WTC11 (cell line): ENCODE measurements around the gene NKG7. TPM values are rescaled to one million over a fixed set of nuclear protein-coding genes. Genes with fewer than 3 reads are reported as not detected.
"Not testable (repeated sequence)": the region's sequence is repeated elsewhere in the genome, so short reads cannot be mapped to it uniquely, and the experiment has no call there.

Experiments used
- ATAC-seq: fragments of 200-7000 bp; cut with Tn5 transposase; 2 replicates; pipeline ENCODE4 v1.10.0; 2021; ENCODE audit warnings: mild to moderate bottlenecking, moderate library complexity
- CTCF ChIA-PET: fragments of 300-600 bp; sonication (Branson Sonifier 250); formaldehyde crosslinking; loops from one replicate; lab custom pipeline; 2021; ENCODE audit warnings: antibody characterized with exemption; lab: Charles Lee
- POLR2A ChIA-PET: fragments of 350-600 bp; sonication (Branson Sonifier 250); formaldehyde crosslinking; loops from one replicate; lab custom pipeline; 2021; ENCODE audit warnings: antibody characterized with exemption; lab: Charles Lee
- DNase-seq: peaks from one replicate; pipeline ENCODE4 v3.0.0; 2021; ENCODE audit warnings: low spot score
- H3K27ac Mint-ChIP-seq: 2 replicates; pipeline ENCODE4 v1.8.0; 2021; ENCODE audit warnings: mixed read lengths
- H3K27me3 Mint-ChIP-seq: 2 replicates; pipeline ENCODE4 v1.8.0; 2021; ENCODE audit warnings: low read depth, mild to moderate bottlenecking, moderate library complexity, mixed read lengths
- H3K36me3 Mint-ChIP-seq: 2 replicates; pipeline ENCODE4 v1.8.0; 2021; ENCODE audit warnings: mixed read lengths
- H3K4me1 Mint-ChIP-seq: 2 replicates; pipeline ENCODE4 v1.8.0; 2022; ENCODE audit warnings: mixed read lengths
- H3K4me3 Mint-ChIP-seq: 2 replicates; pipeline ENCODE4 v1.8.0; 2021; ENCODE audit warnings: mild to moderate bottlenecking, moderate library complexity, mixed read lengths
- H3K9me3 Mint-ChIP-seq: 2 replicates; pipeline ENCODE4 v1.8.0; 2021; ENCODE audit warnings: mixed read lengths
- CREM ChIP-seq: sonication (generic); formaldehyde crosslinking; IDR thresholded peaks from 2 replicates; pipeline ENCODE4 v1.8.1; 2022; ENCODE audit warnings: mild to moderate bottlenecking, missing genetic modification reagents, moderate library complexity
- ETV6 ChIP-seq: sonication (generic); formaldehyde crosslinking; IDR thresholded peaks from 2 replicates; pipeline ENCODE4 v1.8.1; 2022; ENCODE audit warnings: mild to moderate bottlenecking, missing genetic modification reagents
- FOXK1 ChIP-seq: sonication (generic); formaldehyde crosslinking; IDR thresholded peaks from 2 replicates; pipeline ENCODE4 v1.8.0; 2022; ENCODE audit warnings: mild to moderate bottlenecking, moderate library complexity, missing genetic modification reagents
- HMGA2 ChIP-seq: fragments of 250-450 bp; sonication (Bioruptor Pico); IDR thresholded peaks from 2 replicates; pipeline ENCODE4 v1.4.0; 2021; ENCODE audit warnings: mild to moderate bottlenecking, moderate library complexity
- JAZF1 ChIP-seq: fragments of 250-450 bp; sonication (Bioruptor Pico); IDR thresholded peaks from 2 replicates; pipeline ENCODE4 v1.9.0; 2021; ENCODE audit warnings: moderate library complexity, mild to moderate bottlenecking, inconsistent platforms
- NFATC4 ChIP-seq: fragments of 250-450 bp; sonication (Bioruptor Pico); IDR thresholded peaks from 2 replicates; pipeline ENCODE4 v1.9.0; 2021; ENCODE audit warnings: mild to moderate bottlenecking
- NFE2L1 ChIP-seq: sonication (generic); formaldehyde crosslinking; IDR thresholded peaks from 2 replicates; pipeline ENCODE4 v1.8.1; 2023; ENCODE audit warnings: missing genetic modification reagents
- NR1H2 ChIP-seq: sonication (generic); formaldehyde crosslinking; IDR thresholded peaks from 2 replicates; pipeline ENCODE4 v1.9.0; 2021; ENCODE audit warnings: mild to moderate bottlenecking, moderate library complexity, missing genetic modification reagents
- RORB ChIP-seq: fragments of 250-450 bp; sonication (Bioruptor Pico); IDR thresholded peaks from 2 replicates; pipeline ENCODE4 v1.9.0; 2021; ENCODE audit warnings: mild to moderate bottlenecking
- SMAD4 ChIP-seq: sonication (generic); formaldehyde crosslinking; IDR thresholded peaks from 2 replicates; pipeline ENCODE4 v1.8.0; 2022; ENCODE audit warnings: mild to moderate bottlenecking, missing genetic modification reagents
- TEAD1 ChIP-seq: sonication (generic); formaldehyde crosslinking; IDR thresholded peaks from 2 replicates; pipeline ENCODE4 v1.8.0; 2022; ENCODE audit warnings: mild to moderate bottlenecking, missing genetic modification reagents
- ZBTB21 ChIP-seq: sonication (generic); formaldehyde crosslinking; IDR thresholded peaks from 2 replicates; pipeline ENCODE4 v1.8.1; 2023; ENCODE audit warnings: mild to moderate bottlenecking, missing genetic modification reagents, borderline replicate concordance
- ZNF263 ChIP-seq: sonication (generic); formaldehyde crosslinking; IDR thresholded peaks from 2 replicates; pipeline ENCODE4 v1.8.1; 2022; ENCODE audit warnings: low read depth, mild to moderate bottlenecking, moderate library complexity, missing genetic modification reagents
- ZNF423 ChIP-seq: fragments of 250-450 bp; sonication (Bioruptor Pico); IDR thresholded peaks from 2 replicates; pipeline ENCODE4 v2.1.2; 2022; ENCODE audit warnings: mild to moderate bottlenecking, moderate library complexity
- total RNA-seq: library from RNA; stranded (reverse); gene quantifications from 3 replicates; pipeline ENCODE4 v1.2.3, GENCODE V29; 2021
- TF ChIP-seq, protein P1 (sequence below): sonication (generic); formaldehyde crosslinking; IDR thresholded peaks from 2 replicates; pipeline ENCODE4 v1.8.1; 2022; ENCODE audit warnings: mild to moderate bottlenecking, missing genetic modification reagents, moderate library complexity, borderline replicate concordance
- TF ChIP-seq, protein P2 (sequence below): fragments of 200-600 bp; IDR thresholded peaks from 2 replicates; pipeline ENCODE4 v1.8.0; 2022; ENCODE audit warnings: antibody characterized with exemption
- TF ChIP-seq, protein P3 (sequence below): fragments of 250-450 bp; sonication (Bioruptor Pico); IDR thresholded peaks from 2 replicates; pipeline ENCODE4 v1.9.0; 2021; ENCODE audit warnings: moderate library complexity, mild to moderate bottlenecking, inconsistent platforms, borderline replicate concordance

Gene NKG7
- total RNA-seq, 1 experiment from 2014 or later = 0.63 TPM

DNA sequence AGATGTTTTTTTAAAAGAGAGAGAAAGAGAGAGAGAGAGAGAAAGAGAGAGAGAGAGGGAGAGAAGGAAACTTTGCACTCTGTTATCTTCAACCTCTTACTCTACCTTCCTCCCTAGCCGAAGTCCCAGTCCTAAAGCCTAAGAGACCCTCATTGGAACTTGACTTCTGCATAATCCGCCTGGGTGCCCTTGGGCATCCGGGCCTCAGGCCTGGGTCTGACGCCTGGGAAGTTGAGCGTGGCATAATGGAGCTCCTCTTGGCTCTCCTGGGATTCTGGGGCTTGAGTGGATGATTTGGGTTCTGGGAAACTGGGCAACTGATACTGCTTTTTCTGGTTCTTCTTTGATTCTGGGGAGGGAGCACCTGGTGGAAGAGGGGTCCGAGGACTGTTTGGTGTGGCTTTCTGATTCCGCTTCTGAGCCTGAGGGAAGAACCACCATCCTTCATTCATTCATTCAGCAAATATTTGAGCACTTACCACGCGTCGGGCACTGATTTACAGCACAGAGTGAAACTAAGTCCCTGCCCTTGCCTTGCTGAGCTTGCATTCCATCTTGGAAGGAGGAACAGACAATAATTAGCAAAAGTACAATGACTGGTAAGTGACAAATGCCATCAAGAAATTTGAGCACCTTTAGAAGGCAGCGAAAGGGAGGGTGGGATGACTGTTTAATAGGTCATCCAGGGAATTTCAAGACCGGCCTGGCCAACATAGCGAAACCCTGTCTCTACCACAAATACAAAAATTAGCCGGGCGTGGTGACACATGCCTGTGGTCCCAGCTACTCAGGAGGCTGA lies 38.7 kb upstream of the NKG7 start:
- POLR2A ChIA-PET = no interaction called here
- TF ChIP-seq NR1H2 (CRISPR knock-in tag) = no peak
- no peak for TF ChIP-seq FOXK1 (CRISPR knock-in tag)
- TF ChIP-seq ETV6 (CRISPR knock-in tag) = no peak
- TF ChIP-seq ZBTB21 (CRISPR knock-in tag) = no peak
- TF ChIP-seq, protein P1, sequence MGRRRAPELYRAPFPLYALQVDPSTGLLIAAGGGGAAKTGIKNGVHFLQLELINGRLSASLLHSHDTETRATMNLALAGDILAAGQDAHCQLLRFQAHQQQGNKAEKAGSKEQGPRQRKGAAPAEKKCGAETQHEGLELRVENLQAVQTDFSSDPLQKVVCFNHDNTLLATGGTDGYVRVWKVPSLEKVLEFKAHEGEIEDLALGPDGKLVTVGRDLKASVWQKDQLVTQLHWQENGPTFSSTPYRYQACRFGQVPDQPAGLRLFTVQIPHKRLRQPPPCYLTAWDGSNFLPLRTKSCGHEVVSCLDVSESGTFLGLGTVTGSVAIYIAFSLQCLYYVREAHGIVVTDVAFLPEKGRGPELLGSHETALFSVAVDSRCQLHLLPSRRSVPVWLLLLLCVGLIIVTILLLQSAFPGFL (CRISPR knock-in tag) = no peak
- Mint-ChIP-seq H3K36me3 (peaks cover 12% of the 10 kb centered on the region), H3K9me3 (peaks cover 7% of the 10 kb centered on the region), H3K4me1 (peaks cover 32% of the 10 kb centered on the region), H3K4me3 (no peak overlapping the region), H3K27me3 (no peaks in the 10 kb centered on the region), H3K27ac (peak overlapping the region; percentile 34; the same call in 1 of the 2 replicates)
- CTCF ChIA-PET = interaction anchor here (3.4 kb wide), 1 partner anchor 10 kb away, joined by 10 read pairs; no protein-coding TSS in a partner anchor
- ATAC-seq (no peak), DNase-seq (no peak)

DNA sequence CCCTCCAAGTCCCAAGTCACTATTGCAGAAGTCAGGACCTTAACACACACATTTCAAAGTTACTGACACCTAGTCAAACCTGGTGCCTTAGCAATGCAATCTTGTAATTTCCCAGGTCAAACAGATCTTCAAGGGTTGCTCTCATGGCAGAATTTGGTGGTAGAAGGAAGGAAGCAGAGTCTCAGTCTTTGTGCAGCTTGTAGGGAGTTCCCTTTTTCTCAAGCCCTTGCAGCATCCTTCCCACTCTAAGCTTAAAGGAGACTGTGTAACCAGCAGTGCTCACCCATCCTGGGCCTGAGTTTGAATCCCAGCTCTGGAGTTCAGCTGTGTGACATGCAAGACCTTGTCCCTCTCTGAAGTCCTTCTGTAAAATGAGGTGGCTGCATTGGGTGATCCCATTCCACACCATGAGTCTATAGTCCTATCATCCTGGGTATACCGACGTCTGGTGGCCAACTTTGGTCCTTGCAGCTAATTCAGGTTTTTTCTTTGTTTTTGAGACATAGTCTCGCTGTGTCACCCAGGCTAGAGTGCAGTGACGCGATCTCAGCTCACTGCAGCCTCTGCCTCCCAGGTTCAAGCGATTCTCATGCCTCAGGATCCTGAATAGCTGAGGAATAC lies 35.2 kb upstream of the NKG7 start:
- Mint-ChIP-seq H3K36me3 (peaks cover 39% of the 10 kb centered on the region), H3K4me1 (peaks cover 32% of the 10 kb centered on the region), H3K9me3 (peaks cover 29% of the 10 kb centered on the region), H3K4me3 (no peak overlapping the region), H3K27me3 (peaks cover 8% of the 10 kb centered on the region), H3K27ac (peak overlapping the region; percentile 85)
- ChIA-PET POLR2A (interaction anchor here (1.3 kb wide), 1 partner anchor 68 kb away, joined by 3 read pairs; no protein-coding TSS in a partner anchor), CTCF (interaction anchor here (0.7 to 3.4 kb wide), 19 partner anchors 8 to 250 kb away, joined by 3 to 51 read pairs (median 4); partner anchors contain the start of genes C19orf84, SIGLEC10 and VSIG10L)
- DNase-seq (peak; percentile 47), ATAC-seq (peak; percentile 87)
- TF ChIP-seq, protein P2, sequence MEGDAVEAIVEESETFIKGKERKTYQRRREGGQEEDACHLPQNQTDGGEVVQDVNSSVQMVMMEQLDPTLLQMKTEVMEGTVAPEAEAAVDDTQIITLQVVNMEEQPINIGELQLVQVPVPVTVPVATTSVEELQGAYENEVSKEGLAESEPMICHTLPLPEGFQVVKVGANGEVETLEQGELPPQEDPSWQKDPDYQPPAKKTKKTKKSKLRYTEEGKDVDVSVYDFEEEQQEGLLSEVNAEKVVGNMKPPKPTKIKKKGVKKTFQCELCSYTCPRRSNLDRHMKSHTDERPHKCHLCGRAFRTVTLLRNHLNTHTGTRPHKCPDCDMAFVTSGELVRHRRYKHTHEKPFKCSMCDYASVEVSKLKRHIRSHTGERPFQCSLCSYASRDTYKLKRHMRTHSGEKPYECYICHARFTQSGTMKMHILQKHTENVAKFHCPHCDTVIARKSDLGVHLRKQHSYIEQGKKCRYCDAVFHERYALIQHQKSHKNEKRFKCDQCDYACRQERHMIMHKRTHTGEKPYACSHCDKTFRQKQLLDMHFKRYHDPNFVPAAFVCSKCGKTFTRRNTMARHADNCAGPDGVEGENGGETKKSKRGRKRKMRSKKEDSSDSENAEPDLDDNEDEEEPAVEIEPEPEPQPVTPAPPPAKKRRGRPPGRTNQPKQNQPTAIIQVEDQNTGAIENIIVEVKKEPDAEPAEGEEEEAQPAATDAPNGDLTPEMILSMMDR = 0 out of 2 replicates have a peak, but pooled peaks have one; percentile 27
- TF ChIP-seq CREM = no peak

DNA sequence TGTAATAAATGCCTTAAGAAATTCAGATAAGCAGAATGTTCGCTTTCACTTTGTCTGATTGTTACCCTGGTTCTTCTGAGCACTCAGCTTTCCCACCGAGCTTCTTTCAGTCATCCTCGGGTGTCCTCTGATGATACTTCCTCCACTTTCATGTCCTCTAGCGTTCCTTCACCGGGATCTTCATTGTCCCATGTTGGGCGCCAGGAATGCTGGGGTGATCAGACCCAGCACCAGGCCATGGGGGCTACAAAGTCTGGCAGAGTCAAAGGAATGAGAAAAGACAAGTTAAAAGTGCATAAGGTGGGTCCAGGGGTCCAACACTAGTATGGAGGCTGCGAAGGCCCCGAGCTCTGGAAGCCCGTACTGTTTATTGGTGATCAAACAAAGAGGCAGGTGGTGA lies 29.7 kb upstream of the NKG7 start:
- ATAC-seq (no peak), DNase-seq (no peak)
- peaks cover 51% of the 10 kb centered on the region for H3K36me3 Mint-ChIP-seq
- peaks cover 40% of the 10 kb centered on the region for H3K9me3 Mint-ChIP-seq
- POLR2A ChIA-PET = no interaction called here
- no peak overlapping the region for H3K4me3 Mint-ChIP-seq
- peaks cover 9% of the 10 kb centered on the region for H3K4me1 Mint-ChIP-seq
- H3K27me3 Mint-ChIP-seq = peaks cover 15% of the 10 kb centered on the region
- CTCF ChIA-PET = no interaction called here
- TF ChIP-seq ZNF263 (CRISPR knock-in tag) = no peak
- no peak for TF ChIP-seq NR1H2 (CRISPR knock-in tag)
- TF ChIP-seq HMGA2 (CRISPR knock-in tag) = no peak
- TF ChIP-seq RORB (CRISPR knock-in tag) = no peak
- no peak for TF ChIP-seq ZNF423 (CRISPR knock-in tag)
- no peak for TF ChIP-seq TEAD1 (CRISPR knock-in tag)
- no peak for TF ChIP-seq NFE2L1 (CRISPR knock-in tag)
- TF ChIP-seq NFATC4 (CRISPR knock-in tag) = no peak
- TF ChIP-seq, protein P3, sequence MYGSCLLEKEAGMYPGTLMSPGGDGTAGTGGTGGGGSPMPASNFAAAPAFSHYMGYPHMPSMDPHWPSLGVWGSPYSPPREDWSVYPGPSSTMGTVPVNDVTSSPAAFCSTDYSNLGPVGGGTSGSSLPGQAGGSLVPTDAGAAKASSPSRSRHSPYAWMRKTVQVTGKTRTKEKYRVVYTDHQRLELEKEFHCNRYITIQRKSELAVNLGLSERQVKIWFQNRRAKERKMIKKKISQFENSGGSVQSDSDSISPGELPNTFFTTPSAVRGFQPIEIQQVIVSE (CRISPR knock-in tag) = no peak
- TF ChIP-seq SMAD4 = no peak
- no peak for TF ChIP-seq JAZF1
- H3K27ac Mint-ChIP-seq = no peak overlapping the region

DNA sequence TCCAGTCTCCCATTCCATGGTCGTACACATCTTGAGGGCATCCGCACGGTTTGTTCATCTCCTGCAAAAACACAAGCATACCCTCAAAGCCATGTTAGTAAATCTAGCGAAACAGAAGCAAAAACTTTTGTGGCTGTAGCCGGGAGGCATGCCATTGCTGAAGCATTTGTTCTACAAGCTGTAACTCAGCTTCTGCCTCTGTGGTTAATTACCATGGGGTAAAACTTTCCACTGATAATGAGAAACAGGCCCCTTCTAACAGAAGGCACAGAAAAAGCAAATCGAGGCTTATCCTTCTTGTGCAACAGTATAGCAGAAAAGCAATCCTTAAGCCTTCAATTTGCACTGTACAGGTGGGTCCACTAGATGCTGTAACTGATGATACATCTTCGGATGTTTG lies 27.5 kb upstream of the NKG7 start:
- DNase-seq, H3K27ac Mint-ChIP-seq, H3K4me3 Mint-ChIP-seq, POLR2A ChIA-PET, ATAC-seq: not testable (repeated sequence)
- Mint-ChIP-seq H3K4me1 (peaks cover 22% of the 10 kb centered on the region), H3K27me3 (peaks cover 15% of the 10 kb centered on the region), H3K36me3 (peaks cover 41% of the 10 kb centered on the region), H3K9me3 (peaks cover 30% of the 10 kb centered on the region)
- CTCF ChIA-PET = interaction anchor here (1.3 to 2.1 kb wide), 2 partner anchors 8 to 22 kb away, joined by 3 to 10 read pairs; no protein-coding TSS in a partner anchor
